22Rv1 (cell line): Measurements from ENCODE around the gene STX2.

Source experiments
- H3K27ac ChIP-seq: fragments of 450-650 bp; 2 replicates; pipeline ENCODE4 v1.5.1; 2017
- ZFX ChIP-seq: fragments of 450-650 bp; IDR thresholded peaks from 2 replicates; pipeline ENCODE4 v1.6.1; 2017; ENCODE audit warnings: antibody characterized with exemption, borderline replicate concordance
- TF ChIP-seq, protein P1 (sequence below): fragments of 450-650 bp; IDR thresholded peaks from 2 replicates; pipeline ENCODE4 v1.5.1; 2017; ENCODE audit warnings: mild to moderate bottlenecking

STX2 gene

GRCh38 chr12:130793554-130793849, 45.5 kb downstream of the STX2 start:
- H3K27ac ChIP-seq: no peak overlapping the region
- TF ChIP-seq, protein P1, sequence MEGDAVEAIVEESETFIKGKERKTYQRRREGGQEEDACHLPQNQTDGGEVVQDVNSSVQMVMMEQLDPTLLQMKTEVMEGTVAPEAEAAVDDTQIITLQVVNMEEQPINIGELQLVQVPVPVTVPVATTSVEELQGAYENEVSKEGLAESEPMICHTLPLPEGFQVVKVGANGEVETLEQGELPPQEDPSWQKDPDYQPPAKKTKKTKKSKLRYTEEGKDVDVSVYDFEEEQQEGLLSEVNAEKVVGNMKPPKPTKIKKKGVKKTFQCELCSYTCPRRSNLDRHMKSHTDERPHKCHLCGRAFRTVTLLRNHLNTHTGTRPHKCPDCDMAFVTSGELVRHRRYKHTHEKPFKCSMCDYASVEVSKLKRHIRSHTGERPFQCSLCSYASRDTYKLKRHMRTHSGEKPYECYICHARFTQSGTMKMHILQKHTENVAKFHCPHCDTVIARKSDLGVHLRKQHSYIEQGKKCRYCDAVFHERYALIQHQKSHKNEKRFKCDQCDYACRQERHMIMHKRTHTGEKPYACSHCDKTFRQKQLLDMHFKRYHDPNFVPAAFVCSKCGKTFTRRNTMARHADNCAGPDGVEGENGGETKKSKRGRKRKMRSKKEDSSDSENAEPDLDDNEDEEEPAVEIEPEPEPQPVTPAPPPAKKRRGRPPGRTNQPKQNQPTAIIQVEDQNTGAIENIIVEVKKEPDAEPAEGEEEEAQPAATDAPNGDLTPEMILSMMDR: no peak
- no peak for TF ChIP-seq ZFX

DNA sequence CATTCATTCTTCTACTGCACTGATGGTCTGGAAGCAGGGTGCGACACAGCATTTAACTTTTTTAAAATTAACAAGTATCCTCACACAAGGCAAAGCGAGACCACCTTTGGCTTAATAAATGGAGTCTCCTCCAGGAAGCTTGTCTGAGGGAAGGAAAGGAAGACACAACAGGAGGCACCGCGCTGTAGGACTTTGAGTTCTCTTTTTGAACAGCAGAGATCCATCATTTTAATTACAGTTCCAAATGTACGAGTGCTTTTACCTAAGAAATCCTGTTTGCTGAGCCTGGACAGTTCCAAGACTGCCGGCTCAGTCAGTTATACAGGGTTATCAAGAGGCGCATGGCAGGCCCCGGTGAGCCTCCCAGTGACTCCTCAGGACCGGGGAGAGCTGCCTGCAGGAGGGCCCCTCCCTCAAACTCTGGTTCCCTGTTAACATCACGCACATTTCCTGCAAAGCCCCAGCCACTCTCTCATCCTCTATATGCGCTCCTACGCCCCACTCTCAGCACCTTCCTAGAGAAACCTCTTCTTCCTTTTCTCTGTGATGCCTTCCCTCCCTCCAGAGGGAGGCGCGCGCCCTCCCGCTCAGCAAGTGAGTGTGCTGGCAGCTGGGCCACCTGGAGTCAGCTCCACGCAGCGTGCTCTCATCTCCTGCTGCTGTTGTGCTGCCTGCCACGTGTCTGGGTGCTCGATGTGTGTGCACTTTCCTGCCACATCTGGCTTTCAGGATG, 46.1 kb downstream of the STX2 start:
- no peak for TF ChIP-seq ZFX
- TF ChIP-seq, protein P1: no peak
- H3K27ac ChIP-seq: no peak overlapping the region

GRCh38 chr12:130791629-130792028, 47.4 kb downstream of the STX2 start:
- TF ChIP-seq, protein P1: no peak
- TF ChIP-seq ZFX: no peak
- no peak overlapping the region for H3K27ac ChIP-seq

DNA sequence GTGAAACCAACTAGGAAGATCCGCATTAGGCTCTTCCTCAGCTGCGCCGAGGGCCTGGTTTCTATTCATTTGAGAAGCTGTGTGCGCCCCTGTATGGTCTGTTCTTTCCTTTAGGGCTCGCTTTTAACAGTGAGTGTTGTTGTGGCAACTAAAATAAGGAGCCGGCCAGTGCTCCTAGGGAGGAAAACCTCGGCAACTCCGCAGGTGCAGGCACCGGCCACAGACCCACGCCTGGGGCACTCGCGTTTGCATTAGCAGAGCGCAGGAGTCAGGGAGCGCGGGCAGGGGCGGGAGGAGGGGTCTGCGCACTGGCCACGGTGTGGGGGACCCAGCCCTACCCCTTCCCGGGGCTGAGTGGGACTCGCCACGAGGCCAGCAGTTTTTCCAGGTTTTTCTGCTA, 50.5 kb downstream of the STX2 start:
- H3K27ac ChIP-seq: no peak overlapping the region
- TF ChIP-seq ZFX: no peak
- TF ChIP-seq, protein P1: no peak

DNA sequence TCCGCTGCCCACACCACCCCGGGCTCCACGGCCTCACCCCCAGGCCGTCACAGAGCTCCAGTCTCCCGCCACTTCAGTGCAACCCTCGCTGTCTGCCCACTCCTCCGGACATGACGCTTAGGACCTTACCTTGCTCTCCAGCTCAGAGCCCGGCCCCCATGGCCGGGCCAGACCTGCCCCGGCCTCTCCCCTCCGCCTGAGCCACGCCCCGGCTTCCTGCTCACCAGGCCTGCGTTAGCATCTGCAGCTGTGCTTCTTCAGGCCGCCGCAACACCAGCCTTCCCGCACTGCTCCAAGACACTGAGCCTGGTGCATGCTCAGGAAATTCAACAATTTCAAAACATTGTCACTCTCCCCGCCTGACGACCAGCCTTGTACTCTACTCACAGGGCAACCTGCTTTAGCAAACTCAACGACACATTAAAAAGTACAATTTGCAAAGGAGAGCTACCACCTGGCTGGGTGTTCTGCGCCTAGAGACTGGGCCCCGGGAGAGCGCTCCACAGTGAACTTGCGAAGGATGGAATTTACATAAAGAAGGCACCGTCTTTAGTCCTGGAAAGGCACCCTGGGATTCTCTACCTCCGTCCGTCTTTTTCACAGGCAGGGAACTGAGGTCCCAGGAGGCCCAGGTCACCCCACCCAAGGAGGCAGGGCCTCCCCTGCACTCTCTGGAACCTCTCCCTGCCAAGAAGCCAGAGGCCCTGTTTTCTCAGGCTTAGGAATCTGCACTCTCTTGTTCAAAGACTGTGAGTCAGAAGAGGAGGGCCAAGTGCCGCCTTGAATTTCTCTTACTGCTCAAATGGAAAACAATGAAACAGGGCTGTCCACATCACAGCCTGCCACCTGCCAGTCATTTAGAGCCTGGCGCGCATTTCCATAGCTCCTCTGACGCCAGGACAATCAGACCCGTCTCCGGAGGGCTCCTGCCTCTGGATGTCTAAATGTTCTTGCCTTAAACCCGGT, 51.3 kb downstream of the STX2 start:
- no peak overlapping the region for H3K27ac ChIP-seq
- TF ChIP-seq ZFX: no peak
- TF ChIP-seq, protein P1: no peak

- H3K27ac ChIP-seq: no peak overlapping the region
- TF ChIP-seq, protein P1: no peak
- no peak for TF ChIP-seq ZFX
Measured at GRCh38 chr12:130787041-130787440, 52.0 kb downstream of the STX2 start.
